ENCODE results near the gene GTF2F2. TPM values are rescaled to one million over a fixed set of nuclear protein-coding genes. Genes with fewer than 3 reads are reported as not detected.

Gene GTF2F2
- total and polyA plus RNA-seq, 9 of the 15 experiments (the other 6 are each of a cell fraction or from before 2014, with no cell fraction given): 19.7 to 44.8 (median 32.4) TPM

DNA sequence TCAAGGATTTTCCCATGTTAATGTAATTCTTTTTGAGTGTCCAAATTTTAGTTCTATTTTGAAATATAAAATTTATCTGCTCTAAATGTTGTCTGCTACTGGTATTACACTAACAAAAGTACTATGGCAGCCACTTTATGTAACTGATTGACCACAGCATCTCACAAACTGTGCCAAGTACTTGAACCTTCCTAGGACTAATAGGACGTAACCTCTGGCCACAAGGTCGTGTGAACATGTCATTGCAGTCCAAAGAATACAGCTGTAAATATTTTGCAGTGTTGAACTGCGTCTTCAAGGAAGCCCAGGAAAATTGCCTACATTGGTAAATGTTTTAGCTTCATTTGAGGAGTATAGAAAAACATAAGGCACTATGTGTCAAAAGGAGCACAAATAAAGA is 78.6 kb downstream of the GTF2F2 start (continued):
- no peak for TF ChIP-seq FOXK2 (conservative IDR thresholded peaks at IDR 0.05 in 1 of 2, IDR thresholded peaks at IDR 0.05 in 1 of 2; ENCODE audit: low read depth in 2 of 2)
- no peak for TF ChIP-seq BRD9 (IDR thresholded peaks at IDR 0.05; ENCODE audit: low read depth, partially characterized antibody)
- TF ChIP-seq PRPF4 (IDR thresholded peaks at IDR 0.05; ENCODE audit: insufficient read depth, low read depth, low read length, poor library complexity, severe bottlenecking): no peak
- TF ChIP-seq, protein P1, sequence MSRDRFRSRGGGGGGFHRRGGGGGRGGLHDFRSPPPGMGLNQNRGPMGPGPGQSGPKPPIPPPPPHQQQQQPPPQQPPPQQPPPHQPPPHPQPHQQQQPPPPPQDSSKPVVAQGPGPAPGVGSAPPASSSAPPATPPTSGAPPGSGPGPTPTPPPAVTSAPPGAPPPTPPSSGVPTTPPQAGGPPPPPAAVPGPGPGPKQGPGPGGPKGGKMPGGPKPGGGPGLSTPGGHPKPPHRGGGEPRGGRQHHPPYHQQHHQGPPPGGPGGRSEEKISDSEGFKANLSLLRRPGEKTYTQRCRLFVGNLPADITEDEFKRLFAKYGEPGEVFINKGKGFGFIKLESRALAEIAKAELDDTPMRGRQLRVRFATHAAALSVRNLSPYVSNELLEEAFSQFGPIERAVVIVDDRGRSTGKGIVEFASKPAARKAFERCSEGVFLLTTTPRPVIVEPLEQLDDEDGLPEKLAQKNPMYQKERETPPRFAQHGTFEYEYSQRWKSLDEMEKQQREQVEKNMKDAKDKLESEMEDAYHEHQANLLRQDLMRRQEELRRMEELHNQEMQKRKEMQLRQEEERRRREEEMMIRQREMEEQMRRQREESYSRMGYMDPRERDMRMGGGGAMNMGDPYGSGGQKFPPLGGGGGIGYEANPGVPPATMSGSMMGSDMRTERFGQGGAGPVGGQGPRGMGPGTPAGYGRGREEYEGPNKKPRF (IDR thresholded peaks at IDR 0.05; ENCODE audit: low read depth, low read length): no peak
- TF ChIP-seq, protein P2, sequence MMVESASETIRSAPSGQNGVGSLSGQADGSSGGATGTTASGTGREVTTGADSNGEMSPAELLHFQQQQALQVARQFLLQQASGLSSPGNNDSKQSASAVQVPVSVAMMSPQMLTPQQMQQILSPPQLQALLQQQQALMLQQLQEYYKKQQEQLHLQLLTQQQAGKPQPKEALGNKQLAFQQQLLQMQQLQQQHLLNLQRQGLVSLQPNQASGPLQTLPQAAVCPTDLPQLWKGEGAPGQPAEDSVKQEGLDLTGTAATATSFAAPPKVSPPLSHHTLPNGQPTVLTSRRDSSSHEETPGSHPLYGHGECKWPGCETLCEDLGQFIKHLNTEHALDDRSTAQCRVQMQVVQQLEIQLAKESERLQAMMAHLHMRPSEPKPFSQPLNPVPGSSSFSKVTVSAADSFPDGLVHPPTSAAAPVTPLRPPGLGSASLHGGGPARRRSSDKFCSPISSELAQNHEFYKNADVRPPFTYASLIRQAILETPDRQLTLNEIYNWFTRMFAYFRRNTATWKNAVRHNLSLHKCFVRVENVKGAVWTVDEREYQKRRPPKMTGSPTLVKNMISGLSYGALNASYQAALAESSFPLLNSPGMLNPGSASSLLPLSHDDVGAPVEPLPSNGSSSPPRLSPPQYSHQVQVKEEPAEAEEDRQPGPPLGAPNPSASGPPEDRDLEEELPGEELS (CRISPR knock-in tag; IDR thresholded peaks at IDR 0.05; ENCODE audit: borderline replicate concordance): no peak
- no peak for TF ChIP-seq ZBED1 (IDR thresholded peaks at IDR 0.05)
- TF ChIP-seq, protein P3, sequence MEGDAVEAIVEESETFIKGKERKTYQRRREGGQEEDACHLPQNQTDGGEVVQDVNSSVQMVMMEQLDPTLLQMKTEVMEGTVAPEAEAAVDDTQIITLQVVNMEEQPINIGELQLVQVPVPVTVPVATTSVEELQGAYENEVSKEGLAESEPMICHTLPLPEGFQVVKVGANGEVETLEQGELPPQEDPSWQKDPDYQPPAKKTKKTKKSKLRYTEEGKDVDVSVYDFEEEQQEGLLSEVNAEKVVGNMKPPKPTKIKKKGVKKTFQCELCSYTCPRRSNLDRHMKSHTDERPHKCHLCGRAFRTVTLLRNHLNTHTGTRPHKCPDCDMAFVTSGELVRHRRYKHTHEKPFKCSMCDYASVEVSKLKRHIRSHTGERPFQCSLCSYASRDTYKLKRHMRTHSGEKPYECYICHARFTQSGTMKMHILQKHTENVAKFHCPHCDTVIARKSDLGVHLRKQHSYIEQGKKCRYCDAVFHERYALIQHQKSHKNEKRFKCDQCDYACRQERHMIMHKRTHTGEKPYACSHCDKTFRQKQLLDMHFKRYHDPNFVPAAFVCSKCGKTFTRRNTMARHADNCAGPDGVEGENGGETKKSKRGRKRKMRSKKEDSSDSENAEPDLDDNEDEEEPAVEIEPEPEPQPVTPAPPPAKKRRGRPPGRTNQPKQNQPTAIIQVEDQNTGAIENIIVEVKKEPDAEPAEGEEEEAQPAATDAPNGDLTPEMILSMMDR (IDR thresholded peaks at IDR 0.05 in 2 of 3, conservative IDR thresholded peaks at IDR 0.05 in 1 of 3; ENCODE audit: insufficient read depth in 2 of 3, low read depth in 1 of 3, low read length in 3 of 3): no peak
- TF ChIP-seq, protein P4, sequence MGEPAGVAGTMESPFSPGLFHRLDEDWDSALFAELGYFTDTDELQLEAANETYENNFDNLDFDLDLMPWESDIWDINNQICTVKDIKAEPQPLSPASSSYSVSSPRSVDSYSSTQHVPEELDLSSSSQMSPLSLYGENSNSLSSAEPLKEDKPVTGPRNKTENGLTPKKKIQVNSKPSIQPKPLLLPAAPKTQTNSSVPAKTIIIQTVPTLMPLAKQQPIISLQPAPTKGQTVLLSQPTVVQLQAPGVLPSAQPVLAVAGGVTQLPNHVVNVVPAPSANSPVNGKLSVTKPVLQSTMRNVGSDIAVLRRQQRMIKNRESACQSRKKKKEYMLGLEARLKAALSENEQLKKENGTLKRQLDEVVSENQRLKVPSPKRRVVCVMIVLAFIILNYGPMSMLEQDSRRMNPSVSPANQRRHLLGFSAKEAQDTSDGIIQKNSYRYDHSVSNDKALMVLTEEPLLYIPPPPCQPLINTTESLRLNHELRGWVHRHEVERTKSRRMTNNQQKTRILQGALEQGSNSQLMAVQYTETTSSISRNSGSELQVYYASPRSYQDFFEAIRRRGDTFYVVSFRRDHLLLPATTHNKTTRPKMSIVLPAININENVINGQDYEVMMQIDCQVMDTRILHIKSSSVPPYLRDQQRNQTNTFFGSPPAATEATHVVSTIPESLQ (CRISPR knock-in tag; IDR thresholded peaks at IDR 0.05): no peak
- TF ChIP-seq MCM7 (IDR thresholded peaks at IDR 0.05): no peak
